H1 (cell line): ENCODE results near the gene BLVRA.

Experiments
- CEBPB ChIP-seq: IDR thresholded peaks from 2 replicates; pipeline ENCODE4 v1.6.1; 2012; ENCODE audit warnings: low read depth, low read length
- CTCF ChIP-seq, 3 experiments: IDR thresholded peaks; 1 replicate in 2 of 3; 2 replicates in 1 of 3; pipeline versions ENCODE4 v1.5.1 to v1.6.1; 2011; ENCODE audit warnings: low read length in 3 of 3, mild to moderate bottlenecking in 3 of 3, inconsistent platforms in 2 of 3, low read depth in 1 of 3, moderate library complexity in 1 of 3; ENCODE audit not compliant: insufficient read depth in 1 of 3; ENCODE audit errors: control extremely low read depth in 1 of 3
- EZH2 ChIP-seq: fragments of 200-600 bp; sonication (generic); IDR thresholded peaks from 2 replicates; pipeline ENCODE4 v1.7.1; 2012; ENCODE audit warnings: low read depth, mild to moderate bottlenecking, moderate library complexity, low read length, inconsistent platforms; ENCODE audit not compliant: severe bottlenecking
- MAFK ChIP-seq: IDR thresholded peaks from 2 replicates; pipeline ENCODE4 v1.6.1; 2012; ENCODE audit warnings: low read depth, mild to moderate bottlenecking, improper control_type of control experiment, low read length
- TCF12 ChIP-seq: IDR thresholded peaks from 2 replicates; pipeline ENCODE4 v1.6.1; 2011; ENCODE audit warnings: low read depth, mild to moderate bottlenecking, low read length
- ZNF274 ChIP-seq: IDR thresholded peaks from 2 replicates; pipeline ENCODE4 v1.7.0; 2012; ENCODE audit warnings: low read length, borderline replicate concordance; ENCODE audit errors: extremely low read depth

DNA sequence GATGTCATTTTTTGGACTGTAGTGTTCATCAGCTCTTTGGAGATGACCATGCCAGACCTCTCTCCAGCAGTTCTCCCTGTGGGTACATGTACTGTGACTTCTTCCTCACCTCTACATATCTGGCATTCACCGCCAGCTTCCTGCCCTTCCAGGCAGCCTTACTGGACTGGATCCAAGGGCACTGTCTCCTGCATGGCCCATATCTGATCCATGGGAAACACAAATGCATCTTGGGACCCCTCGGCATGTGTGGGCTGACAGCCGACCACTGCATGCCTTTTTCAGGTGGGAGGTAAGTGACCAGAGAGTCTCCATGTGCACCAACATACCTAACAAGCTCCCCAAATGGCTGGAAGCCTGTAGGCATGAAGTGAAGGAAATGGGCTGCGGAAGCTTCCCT is 3.9 kb upstream of the BLVRA start:
- TF ChIP-seq TCF12 (no peak), EZH2 (no peak), ZNF274 (no peak), MAFK (no peak), CTCF (IDR thresholded peaks at IDR 0.05; ENCODE audit: control extremely low read depth in 1 of 3, insufficient read depth in 1 of 3, low read depth in 1 of 3, low read length in 3 of 3) (no peak), CEBPB (no peak)
